Fibroblast of lung (primary cell): ENCODE data around the gene XRN2.

ENCODE experiments used
- CTCF ChIP-seq, 2 donors: IDR thresholded peaks in 1 of 2; conservative IDR thresholded peaks in 1 of 2; 1 replicate in 1 of 2; 2 replicates in 1 of 2; pipeline ENCODE4 v1.5.1; 2011 to 2012; ENCODE audit warnings: low read length in 2 of 2, control low read depth in 1 of 2, inconsistent platforms in 1 of 2, low read depth in 1 of 2, mild to moderate bottlenecking in 1 of 2
- EZH2 ChIP-seq: IDR thresholded peaks from 2 replicates; pipeline ENCODE4 v1.5.1; 2012; ENCODE audit warnings: low read length, control low read depth, mild to moderate bottlenecking; ENCODE audit errors: missing control alignments

- TF ChIP-seq CTCF (conservative IDR thresholded peaks at IDR 0.05 in 1 of 2, IDR thresholded peaks at IDR 0.05 in 1 of 2; ENCODE audit: low read depth in 1 of 2, low read length in 2 of 2) (no peak), EZH2 (no peak)
Measured at GRCh38 chr20:21358737-21359136, 55.6 kb downstream of the XRN2 start.
